Left ventricle myocardium inferior (tissue), 1 donor: ENCODE measurements around the gene CHRM5. TPM values are rescaled to one million over a fixed set of nuclear protein-coding genes. Genes with fewer than 3 reads are reported as not detected.
"Not testable (repeated sequence)": the region's sequence is repeated elsewhere in the genome, so short reads cannot be mapped to it uniquely, and the experiment has no call there.

ENCODE experiments used
- DNase-seq: peaks from one replicate; pipeline ENCODE4 v3.0.0-alpha.2; 2020
- H3K27ac ChIP-seq: fragments of 200-600 bp; replicated peaks from 2 replicates; pipeline ENCODE4 v1.8.0; 2021
- H3K27me3 ChIP-seq: fragments of 200-600 bp; 2 replicates; pipeline ENCODE4 v1.8.0; 2021; ENCODE audit warnings: low read depth
- H3K36me3 ChIP-seq: fragments of 200-600 bp; 2 replicates; pipeline ENCODE4 v1.8.0; 2021
- H3K4me1 ChIP-seq: fragments of 200-600 bp; 2 replicates; pipeline ENCODE4 v1.8.0; 2021
- H3K4me3 ChIP-seq: fragments of 200-600 bp; 2 replicates; pipeline ENCODE4 v1.8.0; 2021; ENCODE audit warnings: mild to moderate bottlenecking, moderate library complexity
- H3K9me3 ChIP-seq: fragments of 200-600 bp; replicated peaks from 2 replicates; pipeline ENCODE4 v1.8.0; 2021
- intact Hi-C: fragments of 100-400 bp; cut with micrococcal nuclease; formaldehyde crosslinking; loops from one replicate; pipeline ENCODE4 v1.11.0; 2022
- total RNA-seq: library from RNA; stranded (reverse); fragmentation: NEBNext Ultra II Directional; extraction: Animal tissue kit (Norgen Biotek cat#: 25700); gene quantifications from one replicate; pipeline ENCODE4 v1.2.1, GENCODE V29; 2021
- TF ChIP-seq, protein P1 (sequence below): fragments of 200-600 bp; IDR thresholded peaks from 2 replicates; pipeline ENCODE4 v1.8.0; 2021; ENCODE audit warnings: antibody characterized with exemption, mild to moderate bottlenecking, borderline replicate concordance
- donor health status: DM: no; HTN: yes; CAD: no; lungs with severe emphysema.

Gene CHRM5
- total RNA-seq, 1 donor from 2014 or later, result not detected

DNA sequence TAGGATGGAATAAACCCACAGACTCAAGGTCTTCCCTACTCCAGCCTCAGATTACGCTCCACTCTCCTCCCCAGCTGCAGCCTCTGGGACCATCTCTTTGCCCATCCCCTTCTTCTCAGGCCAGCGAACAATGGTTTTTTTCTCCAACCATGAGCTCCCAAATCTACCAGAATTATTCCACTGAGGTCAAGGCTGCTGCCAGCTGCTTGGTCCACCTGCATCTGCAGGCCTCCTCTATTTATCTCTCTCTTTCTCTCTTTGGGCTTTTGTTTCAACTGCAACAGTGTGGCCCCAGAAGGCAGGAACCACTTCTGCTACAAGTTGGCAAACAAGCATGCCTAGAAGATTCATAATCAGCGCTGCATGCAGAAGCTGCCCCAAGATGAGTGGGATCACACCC is 19.1 kb downstream of the CHRM5 start:
- DNase-seq, result no peak
- Histone ChIP-seq H3K4me1 (peaks cover 17% of the 10 kb centered on the region), H3K27me3 (no peaks in the 10 kb centered on the region), H3K4me3 (no peak overlapping the region), H3K36me3 (no peaks in the 10 kb centered on the region), H3K27ac (no peak overlapping the region), H3K9me3 (no peaks in the 10 kb centered on the region)
- TF ChIP-seq, protein P1, sequence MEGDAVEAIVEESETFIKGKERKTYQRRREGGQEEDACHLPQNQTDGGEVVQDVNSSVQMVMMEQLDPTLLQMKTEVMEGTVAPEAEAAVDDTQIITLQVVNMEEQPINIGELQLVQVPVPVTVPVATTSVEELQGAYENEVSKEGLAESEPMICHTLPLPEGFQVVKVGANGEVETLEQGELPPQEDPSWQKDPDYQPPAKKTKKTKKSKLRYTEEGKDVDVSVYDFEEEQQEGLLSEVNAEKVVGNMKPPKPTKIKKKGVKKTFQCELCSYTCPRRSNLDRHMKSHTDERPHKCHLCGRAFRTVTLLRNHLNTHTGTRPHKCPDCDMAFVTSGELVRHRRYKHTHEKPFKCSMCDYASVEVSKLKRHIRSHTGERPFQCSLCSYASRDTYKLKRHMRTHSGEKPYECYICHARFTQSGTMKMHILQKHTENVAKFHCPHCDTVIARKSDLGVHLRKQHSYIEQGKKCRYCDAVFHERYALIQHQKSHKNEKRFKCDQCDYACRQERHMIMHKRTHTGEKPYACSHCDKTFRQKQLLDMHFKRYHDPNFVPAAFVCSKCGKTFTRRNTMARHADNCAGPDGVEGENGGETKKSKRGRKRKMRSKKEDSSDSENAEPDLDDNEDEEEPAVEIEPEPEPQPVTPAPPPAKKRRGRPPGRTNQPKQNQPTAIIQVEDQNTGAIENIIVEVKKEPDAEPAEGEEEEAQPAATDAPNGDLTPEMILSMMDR, result no peak
- intact Hi-C loops, result no loop called here

DNA sequence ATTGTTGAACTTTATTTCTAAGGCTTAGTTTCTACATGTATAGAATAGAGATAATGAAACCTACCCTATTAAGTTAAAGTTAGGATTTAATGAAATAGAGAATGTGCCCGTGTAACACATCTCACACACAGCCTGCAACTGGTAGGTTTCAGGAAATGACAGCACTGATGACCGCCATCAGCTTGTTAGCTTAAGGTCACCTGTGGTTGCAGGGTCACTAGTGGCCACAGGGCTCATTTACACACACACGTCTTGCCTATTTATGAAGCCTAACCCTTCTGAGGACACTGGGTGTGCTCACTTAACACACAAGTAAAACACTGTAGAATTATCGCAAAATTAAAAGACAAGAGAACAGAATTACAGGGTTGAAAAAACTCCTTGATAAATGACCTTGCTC is 20.1 kb downstream of the CHRM5 start:
- H3K9me3 ChIP-seq, result no peaks in the 10 kb centered on the region
- H3K4me1 ChIP-seq, result peaks cover 17% of the 10 kb centered on the region
- H3K27ac ChIP-seq, result no peak overlapping the region
- no peak for DNase-seq
- TF ChIP-seq, protein P1, result no peak
- intact Hi-C loops, result no loop called here
- no peaks in the 10 kb centered on the region for H3K27me3 ChIP-seq
- no peak overlapping the region for H3K4me3 ChIP-seq
- no peaks in the 10 kb centered on the region for H3K36me3 ChIP-seq

DNA sequence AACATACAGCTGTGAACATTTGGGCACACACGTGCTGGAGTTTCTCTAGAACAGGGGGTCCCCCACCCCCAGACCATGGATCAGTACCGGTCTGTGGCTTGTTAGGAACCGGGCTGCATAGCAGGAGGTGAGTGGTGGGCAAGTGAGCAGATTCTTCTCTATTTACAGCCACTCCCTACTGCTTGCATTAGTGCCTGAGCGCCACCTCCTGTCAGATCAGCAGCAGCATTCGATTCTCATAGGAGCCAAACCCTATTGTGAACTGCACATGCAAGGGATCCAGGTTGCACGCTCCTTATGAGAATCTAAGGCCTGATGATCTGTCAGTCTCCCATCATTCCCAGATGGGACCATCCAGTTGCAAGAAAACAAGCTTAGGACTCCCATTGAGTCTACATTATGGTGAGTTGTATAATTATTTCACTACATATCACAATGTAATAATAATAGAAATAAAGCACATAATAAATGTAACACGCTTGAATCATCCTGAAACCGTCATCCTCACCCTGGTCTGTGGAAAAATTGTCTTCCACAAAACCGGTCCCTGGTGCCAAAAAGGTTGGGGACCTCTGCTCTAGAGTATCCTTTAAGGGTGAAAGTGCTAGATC is 25.8 kb downstream of the CHRM5 start:
- no peak for DNase-seq
- no peak overlapping the region for H3K27ac ChIP-seq
- intact Hi-C loops, result no loop called here
- H3K4me1 ChIP-seq, result peaks cover 10% of the 10 kb centered on the region
- TF ChIP-seq, protein P1, result peak; percentile 23
- no peak overlapping the region for H3K4me3 ChIP-seq
- H3K27me3 ChIP-seq, result no peaks in the 10 kb centered on the region
- no peaks in the 10 kb centered on the region for H3K36me3 ChIP-seq
- no peaks in the 10 kb centered on the region for H3K9me3 ChIP-seq

DNA sequence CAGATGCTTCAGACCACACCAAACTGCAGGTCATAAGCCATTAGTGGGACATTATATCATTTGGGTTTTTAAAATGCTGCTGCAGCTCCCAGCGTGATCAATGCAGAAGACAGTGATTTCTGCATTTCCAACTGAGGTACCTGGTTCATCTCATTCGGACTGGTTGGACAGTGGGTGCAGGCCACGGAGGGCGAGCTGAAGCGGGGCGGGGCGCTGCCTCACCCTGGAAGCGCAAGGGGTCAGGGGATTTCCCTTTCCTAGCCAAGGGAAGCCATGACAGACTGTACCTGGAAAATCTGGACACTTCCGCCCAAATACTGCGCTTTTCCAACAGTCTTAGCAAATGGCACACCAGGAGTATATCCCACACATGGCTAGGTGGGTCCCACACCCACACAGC is 27.4 kb downstream of the CHRM5 start:
- H3K27me3 ChIP-seq, H3K4me1 ChIP-seq, intact Hi-C loops, DNase-seq, H3K27ac ChIP-seq, H3K4me3 ChIP-seq, H3K9me3 ChIP-seq, H3K36me3 ChIP-seq: not testable (repeated sequence)

DNA sequence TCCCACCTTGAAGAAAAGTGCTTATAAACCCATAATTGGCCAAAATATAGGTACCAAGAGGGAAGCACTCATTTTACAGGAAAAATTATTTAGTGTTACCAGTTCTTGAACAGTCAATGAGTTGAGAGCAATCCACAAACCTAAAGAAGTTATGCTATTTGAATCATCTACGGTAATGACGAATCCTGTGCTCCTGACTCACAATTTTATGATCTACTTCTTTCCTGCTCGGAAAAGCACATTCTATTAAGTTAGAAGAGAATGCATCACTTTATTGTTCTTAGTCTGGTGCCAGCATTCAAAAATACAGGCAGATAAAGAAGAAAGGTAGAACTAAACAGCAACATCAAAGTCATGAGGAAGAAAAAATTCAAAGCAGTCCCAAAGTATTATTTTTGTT is 33.2 kb downstream of the CHRM5 start:
- no peak overlapping the region for H3K27ac ChIP-seq
- H3K4me3 ChIP-seq, result no peak overlapping the region
- no peaks in the 10 kb centered on the region for H3K4me1 ChIP-seq
- DNase-seq, result no peak
- intact Hi-C loops, result no loop called here
- H3K27me3 ChIP-seq, result no peaks in the 10 kb centered on the region
- peaks cover 7% of the 10 kb centered on the region for H3K36me3 ChIP-seq
- TF ChIP-seq, protein P1, result no peak
- no peaks in the 10 kb centered on the region for H3K9me3 ChIP-seq

DNA sequence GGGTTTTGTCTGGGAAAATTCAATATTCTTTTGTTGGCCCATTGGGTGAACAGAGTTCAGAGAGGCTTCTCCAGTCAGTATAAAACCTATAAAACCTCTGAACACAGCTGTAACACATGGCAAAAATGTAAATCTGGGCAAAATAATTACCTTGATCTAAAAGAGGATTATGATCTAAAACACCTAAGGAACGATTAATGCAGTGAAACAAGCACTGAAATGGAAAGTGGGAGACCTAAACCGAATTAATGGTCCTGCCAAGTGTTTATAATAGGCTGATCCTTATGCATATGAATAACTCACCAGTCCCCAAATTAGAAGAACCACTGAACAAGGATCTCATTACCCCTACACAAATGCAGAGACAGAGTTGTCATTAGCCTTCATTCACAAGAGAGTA is 38.1 kb downstream of the CHRM5 start:
- Histone ChIP-seq H3K27me3 (no peaks in the 10 kb centered on the region), H3K36me3 (peaks cover 7% of the 10 kb centered on the region), H3K4me1 (no peaks in the 10 kb centered on the region), H3K27ac (no peak overlapping the region), H3K4me3 (no peak overlapping the region), H3K9me3 (no peaks in the 10 kb centered on the region)
- DNase-seq, result no peak
- TF ChIP-seq, protein P1, result no peak
- intact Hi-C loops, result no loop called here
